Stomach (tissue), 9 donors: ENCODE results near the gene DRAXIN. TPM values are rescaled to one million over a fixed set of nuclear protein-coding genes. Genes with fewer than 3 reads are reported as not detected.

Source experiments
- DNase-seq, 2 donors: peaks; one replicate each; pipeline versions ENCODE4 v3.0.0 to v3.0.0-alpha.2; 2013 to 2019
- H3K27ac ChIP-seq, 5 donors: fragments of 200-600 bp in 4 of 5; sonication (generic) in 4 of 5; one replicate each; pipeline ENCODE4 v1.5.1; 2013 to 2019; ENCODE audit warnings: mild to moderate bottlenecking in 1 of 5, moderate library complexity in 1 of 5
- H3K27me3 ChIP-seq, 3 donors: fragments of 200-600 bp; sonication (generic); one replicate each; pipeline ENCODE4 v1.5.1; 2017 to 2019; ENCODE audit warnings: mixed run types in 1 of 3
- H3K36me3 ChIP-seq, 4 donors: fragments of 200-600 bp; sonication (generic); 1 replicate in 3 of 4; 2 replicates in 1 of 4; pipeline ENCODE4 v1.5.1; 2016 to 2019
- H3K4me1 ChIP-seq, 4 donors: fragments of 200-600 bp; sonication (generic); one replicate each; pipeline ENCODE4 v1.5.1; 2016 to 2019
- H3K4me3 ChIP-seq, 4 donors: fragments of 200-600 bp; sonication (generic) in 3 of 4; one replicate each; pipeline ENCODE4 v1.5.1; 2016 to 2019; ENCODE audit warnings: mild to moderate bottlenecking in 1 of 4
- H3K9me3 ChIP-seq, 4 donors: fragments of 200-600 bp; sonication (generic); one replicate each; pipeline ENCODE4 v1.5.1; 2016 to 2019
- CTCF ChIP-seq, 7 experiments: fragments of 450-650 bp in 4 of 7; fragments of 200-600 bp in 3 of 7; sonication (generic) in 3 of 7; IDR thresholded peaks; one replicate each; pipeline ENCODE4 v1.5.1; 2016 to 2019; ENCODE audit warnings: antibody characterized with exemption in 7 of 7, control low read depth in 2 of 7, mild to moderate bottlenecking in 1 of 7
- EP300 ChIP-seq: sonication (generic); formaldehyde crosslinking; IDR thresholded peaks from one replicate; pipeline ENCODE4 v1.6.1; 2017; ENCODE audit warnings: antibody characterized with exemption
- POLR2A ChIP-seq, 4 donors: fragments of 450-650 bp; IDR thresholded peaks; one replicate each; pipeline ENCODE4 v1.6.1; 2016; ENCODE audit warnings: antibody characterized with exemption in 4 of 4, control low read depth in 2 of 4, mild to moderate bottlenecking in 1 of 4, moderate library complexity in 1 of 4
- POLR2AphosphoS5 ChIP-seq, 3 donors: sonication (generic); formaldehyde crosslinking; IDR thresholded peaks; one replicate each; pipeline ENCODE4 v1.6.1; 2016; ENCODE audit warnings: antibody characterized with exemption in 3 of 3
- WGBS, 5 donors: extraction: QIAGEN DNeasy Blood & Tissue Kit in 3 of 5; methylation state at CpG; one replicate each; pipeline versions ENCODE4 v1.1.5 to v1.1.7; 2013 to 2018; 5-methylcytosine and 5-hydroxymethylcytosine counted together
- intact Hi-C: fragments of 100-400 bp; cut with DNase I; formaldehyde crosslinking; loops from one replicate; pipeline ENCODE4 v1.15.1; 2023; ENCODE audit warnings: low total_unique reads
- polyA plus RNA-seq, 3 donors: library from polyadenylated mRNA; stranded (reverse); fragments of 200-250 nt; gene quantifications; one replicate each; pipeline ENCODE4 v1.2.3, GENCODE V29; 2013
- total RNA-seq, 5 donors: library from RNA; depleted of rRNA; stranded (reverse); fragments of >200 nt; gene quantifications; one replicate each; pipeline versions ENCODE4 v1.1.0 to v1.2.3, GENCODE V29; 2014 to 2016
- donor health status: healthy with polysubstance abuse.
- donor health status: Bipolar disorder and iron deficiency.
- donor health status: healthy.

DRAXIN gene
- total and polyA plus RNA-seq, 8 donors: 0.03 to 0.18 (median 0.06) TPM; not detected in 5

DNA sequence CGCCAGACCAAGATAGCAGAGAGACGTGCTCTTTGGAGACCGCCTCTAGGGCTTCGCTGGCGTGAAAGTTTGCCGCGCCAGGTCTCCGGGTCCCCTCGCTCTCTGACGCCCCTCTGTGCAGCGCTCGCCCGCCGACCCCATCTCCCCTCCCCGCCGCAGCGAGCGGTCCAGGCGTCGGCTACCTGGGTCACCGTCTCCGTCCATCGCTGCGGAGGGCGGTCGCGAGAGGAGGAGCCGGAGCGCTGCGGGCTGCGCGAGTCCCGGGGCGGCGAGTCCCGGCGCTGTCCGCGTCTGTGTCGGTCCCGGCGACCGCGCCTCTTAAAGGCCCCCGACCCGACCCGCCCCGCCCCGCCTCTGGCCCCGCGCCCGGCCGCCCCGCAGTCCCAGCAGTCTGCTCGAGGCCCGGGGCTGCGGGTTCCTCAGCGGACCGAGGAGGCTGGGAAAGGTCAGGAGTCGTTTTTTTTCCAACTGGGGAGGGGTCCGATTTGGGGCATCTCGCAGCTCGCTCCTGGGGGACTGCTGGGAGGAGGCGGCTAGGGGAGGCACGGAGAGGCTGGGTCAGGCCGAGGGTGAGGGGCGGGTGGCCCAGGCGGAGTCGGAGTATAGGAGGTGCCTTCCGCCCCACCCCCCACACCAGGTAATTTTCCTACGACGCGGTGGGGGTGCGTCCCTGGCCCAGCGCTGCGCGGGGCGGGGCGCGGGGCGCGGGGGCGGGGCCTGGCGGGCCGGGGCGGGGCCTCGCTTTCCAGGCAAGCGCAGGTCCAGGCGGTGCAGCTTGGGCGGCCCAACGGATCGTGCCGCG, 37.2 kb upstream of the DRAXIN start, which contains the start of the genes FBXO2 and FBXO44:
Gene FBXO2, minus strand, starts transcription at position 293 of the 802 bp plus-strand sequence. Its CDS starts 89 bp downstream, at position 204.
Gene FBXO44, plus strand, starts transcription at position 741 of the 802 bp plus-strand sequence. CDS start 959 bp downstream, outside the sequence.
- DNase-seq: peak; percentile 80 to 81
- Histone ChIP-seq H3K4me1 (peaks cover 37 to 48% (median 45%) of the 10 kb centered on the region in 4 donors), H3K27me3 (peaks cover 0 to 27% (median 10%) of the 10 kb centered on the region in 3 donors), H3K27ac (peak within 1 kb of the TSS; percentile 65 to 88 (median 82)), H3K36me3 (peaks cover 0 to 18% (median 14%) of the 10 kb centered on the region in 4 donors), H3K9me3 (no peaks in the 10 kb centered on the region), H3K4me3 (peak within 1 kb of the TSS; percentile 74 to 86 (median 80))
- 2 to 19% (median 3%) methylated on average over 30 to 94 of the region's 94 CpGs; no CpG with 5 or more reads in 1 of the 5 donors for WGBS, 5 donors
- intact Hi-C loops: no loop called here
- peak in 1 of 3 donors; percentile 38 for TF ChIP-seq POLR2AphosphoS5 (IDR thresholded peaks at IDR 0.05)
- TF ChIP-seq POLR2A (IDR thresholded peaks at IDR 0.05): no peak

DNA sequence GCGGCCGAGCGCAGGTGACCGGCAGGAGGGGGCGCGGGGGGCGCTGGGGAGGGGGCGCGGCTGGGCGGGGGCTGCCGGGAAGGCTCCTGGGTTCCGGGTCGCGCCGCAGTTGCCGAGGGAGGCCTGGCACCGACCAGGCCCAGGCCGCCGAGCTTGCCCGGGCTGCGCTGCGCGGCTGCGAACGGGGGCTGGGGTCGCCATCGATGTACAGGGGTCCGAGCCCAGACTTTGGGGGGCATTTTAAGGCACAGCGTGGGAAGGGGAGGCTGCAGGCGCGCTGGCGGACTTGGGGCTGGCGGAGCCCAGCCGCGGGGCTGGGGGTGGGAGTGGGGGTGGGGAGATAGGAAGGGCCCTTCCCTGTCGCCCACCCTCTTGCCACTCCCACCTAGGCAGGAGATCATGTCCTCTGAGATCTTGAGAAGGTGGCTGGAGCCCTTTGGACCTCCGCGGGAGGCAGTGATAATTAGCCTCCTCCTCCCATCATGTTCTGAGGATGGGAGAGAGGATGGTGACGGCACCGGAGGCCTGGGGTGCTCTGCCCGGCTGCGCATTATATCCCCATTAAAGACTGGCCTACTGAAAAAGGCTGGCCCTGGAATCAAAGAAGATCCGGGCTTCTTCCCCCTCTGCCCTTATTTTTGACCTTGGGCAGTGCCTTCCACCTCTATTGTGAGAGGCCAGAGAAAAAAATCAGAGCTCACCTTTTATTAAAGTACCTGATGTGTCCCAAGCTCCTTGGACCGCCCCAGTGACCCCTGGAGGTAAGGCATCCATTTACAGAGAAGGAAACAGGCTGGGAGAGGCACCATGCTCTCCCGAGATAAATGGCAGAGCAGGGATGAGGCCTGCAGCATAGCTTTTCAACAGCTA, 36.3 kb upstream of the DRAXIN start:
- peaks cover 0 to 19% (median 1%) of the 10 kb centered on the region in 3 donors for H3K27me3 ChIP-seq
- DNase-seq: no peak
- peak overlapping the region; percentile 74 to 86 (median 80) for H3K4me3 ChIP-seq
- intact Hi-C loops: no loop called here
- no peak for TF ChIP-seq EP300
- TF ChIP-seq POLR2AphosphoS5 (IDR thresholded peaks at IDR 0.05): no peak
- no peak for TF ChIP-seq CTCF (IDR thresholded peaks at IDR 0.05)
- TF ChIP-seq POLR2A (IDR thresholded peaks at IDR 0.05): no peak
- peaks cover 0 to 25% (median 20%) of the 10 kb centered on the region in 4 donors for H3K36me3 ChIP-seq
- peaks cover 28 to 40% (median 36%) of the 10 kb centered on the region in 4 donors for H3K4me1 ChIP-seq
- WGBS, 5 donors: 6 to 17% (median 12%) methylated on average over 14 to 45 of the region's 45 CpGs
- peak overlapping the region in 3 of 5 donors; percentile 60 to 82 (median 80) for H3K27ac ChIP-seq
- H3K9me3 ChIP-seq: no peaks in the 10 kb centered on the region

DNA sequence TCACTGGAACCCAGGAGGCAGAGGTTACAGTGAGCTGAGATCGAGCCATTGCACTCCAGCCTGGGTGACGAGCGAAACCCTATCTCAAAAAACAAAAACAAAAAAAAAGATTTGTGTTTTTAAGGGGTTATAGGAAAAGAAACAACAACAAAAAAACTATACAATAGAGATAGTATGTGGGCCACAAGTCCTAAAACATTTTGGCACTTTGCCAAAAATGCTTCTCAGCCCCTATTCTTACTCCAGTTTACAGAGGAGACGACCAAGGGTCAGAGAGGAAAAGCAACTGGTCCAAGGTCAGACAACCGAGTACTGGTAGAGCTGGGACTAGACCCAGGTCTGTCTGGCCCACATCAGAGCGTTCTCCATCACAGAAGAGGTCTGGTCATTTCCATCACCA, 33.9 kb upstream of the DRAXIN start:
- Histone ChIP-seq H3K4me1 (peaks cover 19 to 31% (median 28%) of the 10 kb centered on the region in 4 donors), H3K27me3 (peaks cover 0 to 9% (median 0%) of the 10 kb centered on the region in 3 donors), H3K27ac (no peak overlapping the region), H3K9me3 (no peaks in the 10 kb centered on the region), H3K36me3 (peaks cover 0 to 45% (median 27%) of the 10 kb centered on the region in 4 donors), H3K4me3 (no peak overlapping the region)
- WGBS, 5 donors: 77 to 84% (median 80%) methylated on average over 6 of the region's 6 CpGs
- TF ChIP-seq EP300 (no peak), CTCF (IDR thresholded peaks at IDR 0.05) (no peak), POLR2A (IDR thresholded peaks at IDR 0.05) (no peak), POLR2AphosphoS5 (IDR thresholded peaks at IDR 0.05) (no peak)
- no peak for DNase-seq
- intact Hi-C loops: no loop called here

GRCh38 chr1:11658542-11658941, 33.0 kb upstream of the DRAXIN start:
- TF ChIP-seq EP300 (no peak), CTCF (IDR thresholded peaks at IDR 0.05) (no peak), POLR2A (IDR thresholded peaks at IDR 0.05) (no peak), POLR2AphosphoS5 (IDR thresholded peaks at IDR 0.05) (no peak)
- Histone ChIP-seq H3K36me3 (peaks cover 0 to 45% (median 27%) of the 10 kb centered on the region in 4 donors), H3K4me3 (no peak overlapping the region), H3K27me3 (peaks cover 0 to 9% (median 0%) of the 10 kb centered on the region in 3 donors), H3K27ac (no peak overlapping the region), H3K9me3 (no peaks in the 10 kb centered on the region), H3K4me1 (peaks cover 16 to 32% (median 28%) of the 10 kb centered on the region in 4 donors)
- DNase-seq: no peak
- WGBS, 5 donors: 88 to 96% (median 93%) methylated on average over 19 to 23 of the region's 23 CpGs
- intact Hi-C loops: no loop called here
